Measurements from ENCODE around the gene ALMS1. TPM values are rescaled to one million over a fixed set of nuclear protein-coding genes. Genes with fewer than 3 reads are reported as not detected.

ALMS1 gene
- total RNA-seq, 5 donors from 2014 or later (not counting 1 experiment from before 2014, with no cell fraction given) = 25.1 to 31.1 (median 27.3) TPM

DNA sequence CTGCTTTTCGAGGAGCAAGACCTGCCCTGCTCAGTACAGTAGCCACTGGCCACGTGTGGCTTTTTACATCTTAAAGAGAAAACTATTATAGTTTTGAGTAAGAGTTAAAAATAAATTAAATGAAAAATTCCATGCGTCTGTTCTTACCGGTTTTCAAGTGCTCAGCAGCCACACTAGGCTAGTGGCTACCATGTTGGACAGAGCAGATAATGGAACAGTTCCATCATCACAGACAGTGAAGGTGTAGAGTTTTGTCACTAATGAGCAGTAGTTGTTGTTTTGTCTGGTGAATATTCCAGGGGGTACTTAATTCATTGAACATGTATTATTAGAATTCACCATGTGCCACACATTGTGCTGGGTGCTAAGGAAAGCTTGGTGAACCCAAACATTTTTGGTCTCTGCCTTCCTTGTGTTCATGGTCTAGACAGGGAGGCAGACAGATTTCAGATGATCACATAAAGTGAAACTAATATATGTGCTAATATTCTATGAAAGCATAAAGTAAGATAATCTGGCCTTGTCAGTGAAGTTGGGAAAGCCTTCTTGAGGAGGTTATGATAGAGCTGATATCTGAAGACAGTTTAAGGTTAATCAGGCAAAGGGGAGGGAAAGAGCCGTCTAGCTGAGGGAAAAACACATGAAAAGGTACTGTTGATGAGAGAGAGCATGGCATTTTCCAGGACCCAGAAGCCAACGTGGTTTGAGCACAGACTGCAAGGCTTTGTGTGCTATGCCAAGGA, 1.4 kb downstream of the ALMS1 start:
- H3K27me3 Mint-ChIP-seq = no peaks in the 10 kb centered on the region
- no peaks in the 10 kb centered on the region for H3K36me3 ChIP-seq (ENCODE audit: control insufficient read depth in 2 of 2, extremely low read depth in 1 of 2, insufficient read depth in 1 of 2, low read length in 1 of 2)
- DNase-seq = no peak
- H3K4me3 Mint-ChIP-seq = peak overlapping the region; percentile 85 to 86 (median 86)
- no peaks in the 10 kb centered on the region for H3K27me3 ChIP-seq (replicated peaks in 1 of 2; ENCODE audit: control insufficient read depth in 2 of 2, extremely low read depth in 1 of 2, insufficient read depth in 2 of 2, low read length in 1 of 2)
- peaks cover 8% of the 10 kb centered on the region for H3K36me3 Mint-ChIP-seq
- ChIA-PET POLR2A (no interaction called here), CTCF (interaction anchor here in 1 of 2 donors (1.7 kb wide), 1 partner anchor 94 kb away, joined by 4 read pairs; the partner anchor contains the start of gene EGR4)
- peak overlapping the region in 1 of 2 donors; percentile 62 for H3K27ac Mint-ChIP-seq
- H3K4me1 ChIP-seq (ENCODE audit: control insufficient read depth in 1 of 2, extremely low read depth in 1 of 2, insufficient read depth in 2 of 2, low read length in 2 of 2) = peaks cover 15 to 18% of the 10 kb centered on the region in 2 experiments
- peak overlapping the region; percentile 82 to 83 for H3K4me3 ChIP-seq (ENCODE audit: control insufficient read depth in 1 of 2, extremely low read depth in 1 of 2, low read length in 1 of 2)
- no peak for ATAC-seq (replicated peaks in 1 of 4)
- H3K9me3 ChIP-seq = no peaks in the 10 kb centered on the region
- WGBS (ENCODE audit: insufficient coverage) = 62% methylated on average over 3 of the region's 6 CpGs
- peak overlapping the region; percentile 83 for H3K27ac ChIP-seq (ENCODE audit: low read length)
- no peaks in the 10 kb centered on the region for H3K9me3 Mint-ChIP-seq
- peaks cover 38 to 53% (median 48%) of the 10 kb centered on the region in 3 donors for H3K4me1 Mint-ChIP-seq

DNA sequence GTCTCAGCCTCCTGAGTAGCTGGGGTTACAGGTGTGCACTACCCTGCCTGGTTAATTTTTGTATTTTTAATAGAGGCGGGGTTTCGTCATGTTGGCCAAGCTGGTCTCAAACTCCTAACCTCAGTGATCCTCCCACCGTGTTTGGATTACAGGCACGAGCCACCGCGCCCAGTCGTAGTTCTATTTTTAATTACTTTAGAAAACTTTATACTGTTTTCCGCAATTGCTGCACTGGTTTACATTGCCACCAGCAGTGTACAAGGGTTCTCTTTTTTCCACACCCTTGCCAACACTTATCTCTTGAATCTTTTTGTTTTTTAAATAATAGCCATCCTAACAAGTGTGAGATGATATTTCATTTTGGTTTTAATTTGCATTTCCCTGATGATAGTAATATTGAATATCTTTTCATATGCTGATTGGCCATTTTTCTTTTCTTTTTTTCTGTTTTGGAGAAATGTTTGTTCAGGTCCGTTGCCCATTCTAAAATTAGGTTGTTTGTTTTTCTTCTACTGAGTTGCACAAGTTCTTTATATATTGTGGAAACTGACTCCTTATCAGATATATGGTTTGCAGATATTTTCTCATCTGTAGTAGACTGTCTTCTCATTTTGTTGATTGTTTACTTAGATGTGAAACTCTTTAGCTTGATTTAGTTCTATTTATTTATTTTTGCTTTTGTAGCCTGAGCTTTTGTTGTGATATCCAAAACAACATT, 16.9 kb downstream of the ALMS1 start:
- H3K27ac Mint-ChIP-seq = no peak overlapping the region
- 100% methylated on average over 5 of the region's 9 CpGs for WGBS (ENCODE audit: insufficient coverage)
- DNase-seq = no peak
- H3K4me3 ChIP-seq (ENCODE audit: control insufficient read depth in 1 of 2, extremely low read depth in 1 of 2, low read length in 1 of 2) = no peak overlapping the region
- ChIA-PET POLR2A (no interaction called here), CTCF (no interaction called here)
- H3K4me1 ChIP-seq (ENCODE audit: control insufficient read depth in 1 of 2, extremely low read depth in 1 of 2, insufficient read depth in 2 of 2, low read length in 2 of 2) = no peaks in the 10 kb centered on the region
- no peaks in the 10 kb centered on the region for H3K9me3 ChIP-seq
- no peak for ATAC-seq (replicated peaks in 1 of 4)
- no peak overlapping the region for H3K27ac ChIP-seq (ENCODE audit: low read length)
- H3K36me3 Mint-ChIP-seq = peaks cover 67% of the 10 kb centered on the region
- H3K36me3 ChIP-seq (ENCODE audit: control insufficient read depth in 2 of 2, extremely low read depth in 1 of 2, insufficient read depth in 1 of 2, low read length in 1 of 2) = peaks cover 0 to 4% of the 10 kb centered on the region in 2 donors
- H3K27me3 ChIP-seq (replicated peaks in 1 of 2; ENCODE audit: control insufficient read depth in 2 of 2, extremely low read depth in 1 of 2, insufficient read depth in 2 of 2, low read length in 1 of 2) = no peaks in the 10 kb centered on the region
- H3K4me3 Mint-ChIP-seq = no peak overlapping the region
- peaks cover 10 to 34% (median 16%) of the 10 kb centered on the region in 3 donors for H3K9me3 Mint-ChIP-seq
- H3K27me3 Mint-ChIP-seq = no peaks in the 10 kb centered on the region
- H3K4me1 Mint-ChIP-seq = peaks cover 11 to 39% (median 15%) of the 10 kb centered on the region in 3 donors

DNA sequence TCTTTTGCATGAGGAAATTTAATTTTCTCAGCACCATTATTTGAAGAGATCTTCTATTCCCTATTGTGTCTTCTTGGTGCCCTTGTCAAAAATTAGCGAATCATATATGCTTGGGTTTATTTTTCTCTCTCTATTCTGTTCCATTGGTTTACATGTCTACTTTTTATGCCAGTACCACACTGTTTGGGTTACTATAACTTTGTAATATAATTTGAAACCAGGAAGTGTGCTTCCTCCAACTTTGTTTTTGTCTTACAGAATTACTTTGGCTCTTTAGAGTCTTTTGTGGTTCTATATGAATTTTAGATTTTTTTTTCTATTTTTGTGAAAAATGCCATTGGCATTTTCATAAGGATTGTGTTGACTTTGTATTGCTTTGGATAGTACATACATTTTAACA, 17.6 kb downstream of the ALMS1 start:
- H3K4me1 ChIP-seq (ENCODE audit: control insufficient read depth in 1 of 2, extremely low read depth in 1 of 2, insufficient read depth in 2 of 2, low read length in 2 of 2) = no peaks in the 10 kb centered on the region
- H3K9me3 ChIP-seq = no peaks in the 10 kb centered on the region
- no peak overlapping the region for H3K4me3 Mint-ChIP-seq
- WGBS (ENCODE audit: insufficient coverage) = no CpG with 5 or more reads among the region's 1 CpG
- peaks cover 70% of the 10 kb centered on the region for H3K36me3 Mint-ChIP-seq
- ATAC-seq (replicated peaks in 1 of 4) (no peak), DNase-seq (no peak)
- no peak overlapping the region for H3K27ac ChIP-seq (ENCODE audit: low read length)
- no peaks in the 10 kb centered on the region for H3K27me3 ChIP-seq (replicated peaks in 1 of 2; ENCODE audit: control insufficient read depth in 2 of 2, extremely low read depth in 1 of 2, insufficient read depth in 2 of 2, low read length in 1 of 2)
- no peak overlapping the region for H3K27ac Mint-ChIP-seq
- H3K36me3 ChIP-seq (ENCODE audit: control insufficient read depth in 2 of 2, extremely low read depth in 1 of 2, insufficient read depth in 1 of 2, low read length in 1 of 2) = peaks cover 0 to 4% of the 10 kb centered on the region in 2 donors
- ChIA-PET POLR2A (no interaction called here), CTCF (no interaction called here)
- H3K4me3 ChIP-seq (ENCODE audit: control insufficient read depth in 1 of 2, extremely low read depth in 1 of 2, low read length in 1 of 2) = no peak overlapping the region
- H3K9me3 Mint-ChIP-seq = peaks cover 10 to 34% (median 16%) of the 10 kb centered on the region in 3 donors
- peaks cover 6 to 35% (median 15%) of the 10 kb centered on the region in 3 donors for H3K4me1 Mint-ChIP-seq
- no peaks in the 10 kb centered on the region for H3K27me3 Mint-ChIP-seq

DNA sequence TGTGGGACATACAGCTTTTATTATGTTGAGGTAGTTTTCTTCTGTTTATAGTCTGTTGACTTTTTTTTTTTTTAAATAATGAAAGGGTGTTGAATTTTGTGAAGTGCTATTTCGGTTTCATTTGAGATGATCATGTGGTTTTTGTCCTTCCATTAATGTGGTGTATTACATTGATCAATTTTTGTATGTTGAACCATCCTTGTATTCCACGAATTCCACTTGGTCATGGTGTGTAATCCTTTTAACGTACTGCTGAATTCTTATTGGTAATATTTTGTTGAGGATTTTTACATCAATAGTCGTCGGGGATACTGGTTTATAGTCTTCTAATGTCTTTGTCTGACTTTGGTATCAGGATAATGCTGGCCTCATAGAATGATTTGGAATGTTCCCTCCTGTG, 18.8 kb downstream of the ALMS1 start:
- no peak for DNase-seq
- Mint-ChIP-seq H3K36me3 (peaks cover 68% of the 10 kb centered on the region), H3K27me3 (no peaks in the 10 kb centered on the region), H3K4me3 (no peak overlapping the region), H3K9me3 (peaks cover 10 to 29% (median 11%) of the 10 kb centered on the region in 3 donors), H3K27ac (no peak overlapping the region), H3K4me1 (peaks cover 6 to 34% (median 15%) of the 10 kb centered on the region in 3 donors)
- Histone ChIP-seq H3K4me1 (ENCODE audit: control insufficient read depth in 1 of 2, extremely low read depth in 1 of 2, insufficient read depth in 2 of 2, low read length in 2 of 2) (no peaks in the 10 kb centered on the region), H3K27ac (ENCODE audit: low read length) (no peak overlapping the region), H3K4me3 (ENCODE audit: control insufficient read depth in 1 of 2, extremely low read depth in 1 of 2, low read length in 1 of 2) (no peak overlapping the region), H3K36me3 (ENCODE audit: control insufficient read depth in 2 of 2, extremely low read depth in 1 of 2, insufficient read depth in 1 of 2, low read length in 1 of 2) (no peaks in the 10 kb centered on the region), H3K9me3 (no peaks in the 10 kb centered on the region), H3K27me3 (replicated peaks in 1 of 2; ENCODE audit: control insufficient read depth in 2 of 2, extremely low read depth in 1 of 2, insufficient read depth in 2 of 2, low read length in 1 of 2) (no peaks in the 10 kb centered on the region)
- CTCF ChIA-PET = interaction anchor here in 1 of 2 donors (0.6 kb wide), 1 partner anchor 8 kb away, joined by 6 read pairs; no protein-coding TSS in a partner anchor
- POLR2A ChIA-PET = interaction anchor here in 1 of 2 donors (0.7 kb wide), 1 partner anchor 198 kb away, joined by 3 read pairs; no protein-coding TSS in a partner anchor
- no peak for ATAC-seq (replicated peaks in 1 of 4)
- WGBS (ENCODE audit: insufficient coverage) = 90% methylated on average over 3 of the region's 5 CpGs

DNA sequence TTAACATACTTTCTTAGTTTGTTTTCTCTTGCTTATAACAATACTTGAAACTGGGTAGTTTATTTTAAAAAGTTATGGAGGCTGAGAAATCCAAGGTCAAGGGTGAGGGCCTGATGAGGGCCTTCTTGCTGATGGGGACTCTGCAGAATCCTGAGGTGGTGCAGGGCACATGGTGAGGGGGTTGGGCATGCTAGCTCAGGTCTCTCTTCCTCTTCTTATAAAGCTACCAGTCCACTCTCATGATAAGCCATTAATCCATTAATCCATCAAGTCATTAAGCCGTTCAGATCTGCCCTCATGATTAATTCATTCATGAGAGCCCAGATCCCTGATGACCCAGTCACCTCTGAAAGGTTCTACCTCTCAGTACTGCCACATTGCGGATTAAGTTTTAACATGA, 21.4 kb downstream of the ALMS1 start:
- Mint-ChIP-seq H3K4me1 (peaks cover 2 to 35% (median 10%) of the 10 kb centered on the region in 3 donors), H3K9me3 (peaks cover 8 to 27% (median 10%) of the 10 kb centered on the region in 3 donors), H3K36me3 (peaks cover 65% of the 10 kb centered on the region), H3K27me3 (no peaks in the 10 kb centered on the region), H3K27ac (no peak overlapping the region), H3K4me3 (no peak overlapping the region)
- no CpG with 5 or more reads among the region's 2 CpGs for WGBS (ENCODE audit: insufficient coverage)
- no peak for ATAC-seq (replicated peaks in 1 of 4)
- POLR2A ChIA-PET = no interaction called here
- no peak overlapping the region for H3K4me3 ChIP-seq (ENCODE audit: control insufficient read depth in 1 of 2, extremely low read depth in 1 of 2, low read length in 1 of 2)
- CTCF ChIA-PET = no interaction called here
- no peak overlapping the region for H3K27ac ChIP-seq (ENCODE audit: low read length)
- peaks cover 0 to 3% of the 10 kb centered on the region in 2 donors for H3K36me3 ChIP-seq (ENCODE audit: control insufficient read depth in 2 of 2, extremely low read depth in 1 of 2, insufficient read depth in 1 of 2, low read length in 1 of 2)
- H3K4me1 ChIP-seq (ENCODE audit: control insufficient read depth in 1 of 2, extremely low read depth in 1 of 2, insufficient read depth in 2 of 2, low read length in 2 of 2) = no peaks in the 10 kb centered on the region
- DNase-seq = no peak
- H3K9me3 ChIP-seq = no peaks in the 10 kb centered on the region
- H3K27me3 ChIP-seq (replicated peaks in 1 of 2; ENCODE audit: control insufficient read depth in 2 of 2, extremely low read depth in 1 of 2, insufficient read depth in 2 of 2, low read length in 1 of 2) = no peaks in the 10 kb centered on the region

DNA sequence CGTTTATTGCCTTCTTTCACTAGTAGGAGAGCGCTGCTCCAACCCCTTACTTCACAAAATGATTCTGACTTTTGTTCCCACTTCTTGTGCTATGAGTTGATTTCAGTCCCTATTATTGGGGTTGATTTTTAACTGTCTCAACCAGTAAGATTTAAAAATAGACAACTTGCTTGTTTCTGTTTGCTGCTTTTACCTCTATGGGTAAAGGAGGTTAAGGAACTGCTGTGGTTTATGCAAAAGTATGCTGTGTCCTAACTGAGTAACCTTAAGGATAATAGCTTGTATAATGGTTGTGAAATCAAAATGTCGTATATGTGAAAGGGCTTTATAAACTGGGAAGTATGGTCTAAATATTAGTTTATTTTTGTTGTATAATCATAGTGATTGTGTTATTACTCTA, 22.6 kb downstream of the ALMS1 start:
- Histone ChIP-seq H3K36me3 (ENCODE audit: control insufficient read depth in 2 of 2, extremely low read depth in 1 of 2, insufficient read depth in 1 of 2, low read length in 1 of 2) (peaks cover 0 to 3% of the 10 kb centered on the region in 2 donors), H3K4me1 (ENCODE audit: control insufficient read depth in 1 of 2, extremely low read depth in 1 of 2, insufficient read depth in 2 of 2, low read length in 2 of 2) (no peaks in the 10 kb centered on the region), H3K27ac (ENCODE audit: low read length) (no peak overlapping the region), H3K27me3 (replicated peaks in 1 of 2; ENCODE audit: control insufficient read depth in 2 of 2, extremely low read depth in 1 of 2, insufficient read depth in 2 of 2, low read length in 1 of 2) (no peaks in the 10 kb centered on the region), H3K4me3 (ENCODE audit: control insufficient read depth in 1 of 2, extremely low read depth in 1 of 2, low read length in 1 of 2) (no peak overlapping the region), H3K9me3 (no peaks in the 10 kb centered on the region)
- peaks cover 2 to 29% (median 10%) of the 10 kb centered on the region in 3 donors for H3K4me1 Mint-ChIP-seq
- H3K9me3 Mint-ChIP-seq = peaks cover 2 to 23% (median 8%) of the 10 kb centered on the region in 3 donors
- no peaks in the 10 kb centered on the region for H3K27me3 Mint-ChIP-seq
- DNase-seq (no peak), ATAC-seq (replicated peaks in 1 of 4) (no peak)
- no CpG with 5 or more reads among the region's 3 CpGs for WGBS (ENCODE audit: insufficient coverage)
- POLR2A ChIA-PET = interaction anchor here in 1 of 2 donors (1.2 kb wide), 1 partner anchor 9 kb away, joined by 4 read pairs; no protein-coding TSS in a partner anchor
- CTCF ChIA-PET = interaction anchor here (0.7 to 1.3 kb wide), 3 partner anchors 11 to 145 kb away, joined by 3 read pairs; no protein-coding TSS in a partner anchor
- no peak overlapping the region for H3K4me3 Mint-ChIP-seq
- H3K36me3 Mint-ChIP-seq = peaks cover 57% of the 10 kb centered on the region
- H3K27ac Mint-ChIP-seq = no peak overlapping the region
